Measurements from ENCODE around the gene C11orf54. TPM values are rescaled to one million over a fixed set of nuclear protein-coding genes. Genes with fewer than 3 reads are reported as not detected.

The C11orf54 gene
- polyA plus RNA-seq, 2 of the 4 experiments (the other 2 are of a cell fraction): 12.4 to 27.6 TPM

GRCh38 chr11:93717501-93717900 is 24.0 kb upstream of the C11orf54 start (continued):
- TF ChIP-seq REST (IDR thresholded peaks at IDR 0.05) (no peak), FOXS1 (CRISPR knock-in tag; IDR thresholded peaks at IDR 0.05) (no peak)

- Histone ChIP-seq H3K27ac (no peak overlapping the region), H3K4me3 (no peak overlapping the region), H3K4me1 (no peaks in the 10 kb centered on the region), H3K9me3 (no peaks in the 10 kb centered on the region), H3K4me2 (no peak overlapping the region)
- DNase-seq (ENCODE audit: low read depth in 1 of 2, low spot score in 1 of 2): no peak
- TF ChIP-seq FOSL2 (IDR thresholded peaks at IDR 0.05) (no peak), FOSL2 (CRISPR knock-in tag; IDR thresholded peaks at IDR 0.05) (no peak), GATA3 (IDR thresholded peaks at IDR 0.05; ENCODE audit: borderline replicate concordance) (no peak), NPAS2 (CRISPR knock-in tag; IDR thresholded peaks at IDR 0.05; ENCODE audit: borderline replicate concordance) (no peak), RAD21 (conservative IDR thresholded peaks at IDR 0.05 in 1 of 2, IDR thresholded peaks at IDR 0.05 in 1 of 2) (no peak), ZSCAN20 (CRISPR knock-in tag; IDR thresholded peaks at IDR 0.05) (no peak)
- CTCF ChIA-PET: no interaction called here
- FAIRE-seq: no peak
- 88% methylated on average over 4 of the region's 4 CpGs for WGBS (ENCODE audit: missing lambda C conversion rate)
- POLR2A ChIA-PET: no interaction called here
- ATAC-seq: no peak
Observed at GRCh38 chr11:93718057-93718563, 23.4 kb upstream of the C11orf54 start.

- no peak for ATAC-seq
- Histone ChIP-seq H3K4me2 (no peak overlapping the region), H3K4me3 (no peak overlapping the region), H3K27ac (no peak overlapping the region), H3K4me1 (no peaks in the 10 kb centered on the region), H3K9me3 (no peaks in the 10 kb centered on the region)
- TF ChIP-seq JUNB (IDR thresholded peaks at IDR 0.05): no peak
- TF ChIP-seq CBX2 (IDR thresholded peaks at IDR 0.05; ENCODE audit: borderline replicate concordance, low read depth): no peak
- TF ChIP-seq ZFP36 (IDR thresholded peaks at IDR 0.05; ENCODE audit: borderline replicate concordance, partially characterized antibody): no peak
- TF ChIP-seq FOSL2 (IDR thresholded peaks at IDR 0.05): no peak
- TF ChIP-seq FOSL2 (CRISPR knock-in tag; IDR thresholded peaks at IDR 0.05): no peak
- TF ChIP-seq NFE2L2 (conservative IDR thresholded peaks at IDR 0.05; ENCODE audit: low read length): no peak
- TF ChIP-seq KDM1A (IDR thresholded peaks at IDR 0.05; ENCODE audit: low read depth): no peak
- no peak for TF ChIP-seq CBX8 (IDR thresholded peaks at IDR 0.05)
- TF ChIP-seq TFCP2L1 (CRISPR knock-in tag; IDR thresholded peaks at IDR 0.05): no peak
- TF ChIP-seq ZNF302 (CRISPR knock-in tag; IDR thresholded peaks at IDR 0.05): no peak
- TF ChIP-seq CHD2 (IDR thresholded peaks at IDR 0.05; ENCODE audit: low read length, partially characterized antibody): no peak
- no peak for TF ChIP-seq CEBPB (IDR thresholded peaks at IDR 0.05)
- no peak for TF ChIP-seq MAX (IDR thresholded peaks at IDR 0.05)
- no peak for TF ChIP-seq MAFK (IDR thresholded peaks at IDR 0.05; ENCODE audit: partially characterized antibody)
- no peak for TF ChIP-seq PBX3 (IDR thresholded peaks at IDR 0.05)
- no peak for TF ChIP-seq EHMT2 (IDR thresholded peaks at IDR 0.05; ENCODE audit: low read depth)
- TF ChIP-seq HDAC2 (IDR thresholded peaks at IDR 0.05): no peak
- TF ChIP-seq E2F6 (IDR thresholded peaks at IDR 0.05; ENCODE audit: borderline replicate concordance, low read depth): no peak
- TF ChIP-seq ZSCAN20 (CRISPR knock-in tag; IDR thresholded peaks at IDR 0.05): no peak
- no peak for TF ChIP-seq HOXB13 (CRISPR knock-in tag; IDR thresholded peaks at IDR 0.05; ENCODE audit: low read depth)
- no peak for DNase-seq (ENCODE audit: low read depth in 1 of 2, low spot score in 1 of 2)
- ChIA-PET POLR2A (no interaction called here), CTCF (no interaction called here)
- no peak for FAIRE-seq
- WGBS (ENCODE audit: missing lambda C conversion rate): 90% methylated on average over 4 of the region's 4 CpGs
Observed at GRCh38 chr11:93719310-93719709, 22.2 kb upstream of the C11orf54 start.
